Subcutaneous adipose tissue (tissue), 4 donors: Measurements from ENCODE around the gene PTPRK. TPM values are rescaled to one million over a fixed set of nuclear protein-coding genes. Genes with fewer than 3 reads are reported as not detected.

Source experiments
- total RNA-seq, 4 donors: library from RNA; depleted of rRNA; stranded (reverse); fragments of >200 nt; gene quantifications; one replicate each; pipeline ENCODE4 v1.1.0, GENCODE V29; 2016
- TF ChIP-seq, protein P1 (sequence below): fragments of 450-650 bp; IDR thresholded peaks from one replicate; pipeline ENCODE4 v1.5.1; 2016; ENCODE audit warnings: low read depth, mild to moderate bottlenecking, control low read depth, antibody characterized with exemption, moderate library complexity

The PTPRK gene
- total RNA-seq, 4 donors from 2014 or later: 21.6 to 31.0 (median 26.1) TPM

DNA sequence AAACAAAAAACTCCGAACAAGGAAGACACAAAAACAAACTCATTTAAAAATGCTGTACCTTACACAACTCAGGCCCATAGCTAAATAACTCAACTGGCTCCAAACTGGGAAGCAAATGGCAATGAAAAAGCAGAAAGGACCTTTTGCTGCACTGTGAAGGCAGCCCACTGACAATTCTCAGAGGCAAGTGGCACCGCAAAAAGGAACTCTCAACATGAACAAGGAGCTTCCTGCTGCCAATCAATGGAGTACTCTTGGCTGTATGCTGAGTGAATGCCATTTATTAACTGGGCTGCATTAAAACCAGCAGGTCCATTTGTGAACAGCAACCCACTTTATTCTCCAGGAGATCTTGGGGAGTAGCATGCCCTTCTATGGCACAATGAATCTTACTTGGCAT lies 209.9 kb downstream of the PTPRK start:
- TF ChIP-seq, protein P1, sequence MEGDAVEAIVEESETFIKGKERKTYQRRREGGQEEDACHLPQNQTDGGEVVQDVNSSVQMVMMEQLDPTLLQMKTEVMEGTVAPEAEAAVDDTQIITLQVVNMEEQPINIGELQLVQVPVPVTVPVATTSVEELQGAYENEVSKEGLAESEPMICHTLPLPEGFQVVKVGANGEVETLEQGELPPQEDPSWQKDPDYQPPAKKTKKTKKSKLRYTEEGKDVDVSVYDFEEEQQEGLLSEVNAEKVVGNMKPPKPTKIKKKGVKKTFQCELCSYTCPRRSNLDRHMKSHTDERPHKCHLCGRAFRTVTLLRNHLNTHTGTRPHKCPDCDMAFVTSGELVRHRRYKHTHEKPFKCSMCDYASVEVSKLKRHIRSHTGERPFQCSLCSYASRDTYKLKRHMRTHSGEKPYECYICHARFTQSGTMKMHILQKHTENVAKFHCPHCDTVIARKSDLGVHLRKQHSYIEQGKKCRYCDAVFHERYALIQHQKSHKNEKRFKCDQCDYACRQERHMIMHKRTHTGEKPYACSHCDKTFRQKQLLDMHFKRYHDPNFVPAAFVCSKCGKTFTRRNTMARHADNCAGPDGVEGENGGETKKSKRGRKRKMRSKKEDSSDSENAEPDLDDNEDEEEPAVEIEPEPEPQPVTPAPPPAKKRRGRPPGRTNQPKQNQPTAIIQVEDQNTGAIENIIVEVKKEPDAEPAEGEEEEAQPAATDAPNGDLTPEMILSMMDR: no peak

DNA sequence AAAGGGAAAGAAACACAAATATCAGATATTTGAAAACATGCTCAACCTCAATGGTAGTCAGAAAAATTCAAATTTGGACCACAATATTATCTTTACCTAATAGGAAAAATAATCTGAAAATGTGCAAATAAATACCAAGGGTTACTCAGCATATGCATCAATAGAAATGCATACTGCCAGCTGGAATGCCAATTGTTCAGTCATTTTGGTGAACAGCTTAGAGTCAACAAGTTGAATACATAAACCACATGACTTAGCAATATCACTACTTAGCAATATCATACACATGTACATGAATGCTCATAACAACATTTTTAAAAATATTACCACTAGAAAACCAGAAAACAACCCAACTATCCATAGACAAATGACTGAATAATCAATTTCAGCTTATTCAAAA lies 212.7 kb downstream of the PTPRK start:
- TF ChIP-seq, protein P1: no peak

DNA sequence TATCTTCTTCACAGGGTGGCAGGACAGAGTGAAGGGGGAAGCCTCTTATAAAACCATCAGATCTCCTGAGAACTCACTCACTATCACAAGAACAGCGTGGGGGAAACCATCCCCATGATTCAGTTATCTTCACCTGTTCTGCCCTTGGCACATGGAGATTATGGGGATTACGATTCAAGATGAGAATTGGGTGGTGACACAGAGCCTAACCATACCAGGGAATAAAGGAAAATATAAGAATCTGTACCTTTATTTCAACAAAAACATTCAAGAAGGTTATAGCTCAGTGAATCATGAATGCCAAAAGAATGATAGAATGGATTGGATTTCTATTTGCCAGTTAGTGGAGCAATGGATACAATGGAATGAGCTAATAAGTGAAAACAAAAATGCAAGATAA lies 214.4 kb downstream of the PTPRK start:
- TF ChIP-seq, protein P1: no peak

DNA sequence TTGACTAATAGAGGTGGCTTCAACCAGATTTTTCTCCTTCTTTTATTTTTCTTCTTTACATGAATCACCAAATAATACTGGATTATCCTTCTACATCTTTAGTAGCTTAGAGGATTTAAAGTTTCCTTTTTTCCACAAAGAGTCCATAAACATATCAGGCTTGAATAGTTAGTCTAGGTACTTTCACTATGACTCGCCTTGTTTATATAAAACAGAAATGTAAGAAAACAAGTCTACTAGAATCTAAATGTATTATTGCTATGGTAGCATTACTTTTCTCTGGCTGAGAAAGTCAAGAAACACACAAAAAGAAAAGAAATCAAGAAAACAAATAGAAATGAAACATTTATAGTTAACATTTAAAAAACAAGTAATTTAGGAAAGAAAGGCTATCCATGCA lies 215.2 kb downstream of the PTPRK start:
- TF ChIP-seq, protein P1: no peak

DNA sequence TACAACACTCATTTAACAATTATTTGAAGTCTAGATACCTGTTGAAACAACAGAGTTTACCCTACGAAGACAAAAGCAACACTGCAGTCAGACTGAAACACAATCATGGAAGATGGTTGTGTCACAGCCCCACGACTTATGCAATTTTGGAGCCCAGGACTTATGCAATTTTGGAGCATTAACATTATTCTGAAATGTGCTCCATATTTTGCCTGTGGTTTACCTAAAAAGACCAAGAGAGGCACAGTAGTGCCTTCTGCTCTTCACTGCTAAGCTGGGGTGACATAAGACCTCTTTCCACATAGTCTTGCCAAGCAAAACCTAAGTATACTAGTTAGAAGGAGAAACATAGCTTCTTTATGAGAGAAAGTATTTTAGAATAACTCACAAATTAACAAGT lies 216.5 kb downstream of the PTPRK start:
- TF ChIP-seq, protein P1: no peak

- TF ChIP-seq, protein P1: no peak
These were observed 217.5 kb downstream of the PTPRK start for GRCh38 chr6:128302942-128303341.

DNA sequence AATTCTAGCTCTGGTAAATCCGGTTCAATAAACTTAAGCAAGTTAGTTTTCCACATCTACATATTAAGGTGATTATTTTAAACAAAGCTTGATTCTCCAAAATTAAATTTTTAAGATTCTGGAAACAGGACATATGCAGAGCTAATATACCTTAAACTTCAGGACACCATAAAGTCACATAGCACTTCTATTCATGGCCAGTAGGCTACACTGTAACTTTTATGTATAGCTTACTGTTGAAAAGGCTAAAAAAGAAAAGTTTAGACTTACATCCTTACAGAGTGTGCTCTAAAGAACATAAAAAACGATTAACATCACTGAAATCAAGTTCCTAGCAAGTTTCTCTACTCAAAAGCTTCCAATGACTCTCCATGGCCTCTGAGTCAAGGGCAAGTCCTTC lies 224.7 kb downstream of the PTPRK start:
- TF ChIP-seq, protein P1: no peak
